SK-N-SH treated with all-trans-retinoic acid at 6 μM for 48 hours (cell line): ENCODE data around the gene AKAP13.

Source experiments
- ATAC-seq: fragments of 200-7000 bp; cut with Tn5 transposase; 3 replicates; pipeline ENCODE4 v1.9.1; 2020; ENCODE audit warnings: mild to moderate bottlenecking, moderate library complexity
- ARNTL ChIP-seq: fragments of 450-650 bp; formaldehyde crosslinking; IDR thresholded peaks from 2 replicates; pipeline ENCODE4 v1.5.0; 2020; ENCODE audit warnings: low read depth, mild to moderate bottlenecking, moderate library complexity, borderline replicate concordance
- BACH2 ChIP-seq: fragments of 250-450 bp; sonication (Bioruptor Pico); IDR thresholded peaks from 2 replicates; pipeline ENCODE4 v1.9.0; 2021; ENCODE audit warnings: mild to moderate bottlenecking, borderline replicate concordance
- CSDC2 ChIP-seq: fragments of 250-450 bp; sonication (Bioruptor Pico); IDR thresholded peaks from 2 replicates; pipeline ENCODE4 v1.5.0; 2020; ENCODE audit warnings: mild to moderate bottlenecking, moderate library complexity
- ESRRG ChIP-seq: fragments of 250-450 bp; sonication (Bioruptor Pico); IDR thresholded peaks from 2 replicates; pipeline ENCODE4 v1.6.1; 2021; ENCODE audit warnings: mild to moderate bottlenecking
- GLIS3 ChIP-seq: fragments of 250-450 bp; sonication (Bioruptor Pico); IDR thresholded peaks from 2 replicates; pipeline ENCODE4 v1.5.0; 2020; ENCODE audit warnings: mild to moderate bottlenecking, moderate library complexity
- ISL1 ChIP-seq: fragments of 250-450 bp; sonication (Bioruptor Pico); IDR thresholded peaks from 2 replicates; pipeline ENCODE4 v2.1.2; 2022; ENCODE audit warnings: mild to moderate bottlenecking, moderate library complexity
- OSR1 ChIP-seq: fragments of 250-450 bp; sonication (Bioruptor Pico); IDR thresholded peaks from 2 replicates; pipeline ENCODE4 v1.8.0; 2022; ENCODE audit warnings: moderate library complexity, mild to moderate bottlenecking, inconsistent platforms
- PPARA ChIP-seq: fragments of 250-450 bp; sonication (Bioruptor Pico); IDR thresholded peaks from 2 replicates; pipeline ENCODE4 v1.5.0; 2020; ENCODE audit warnings: mild to moderate bottlenecking, borderline replicate concordance
- RARB ChIP-seq: fragments of 250-450 bp; sonication (Bioruptor Pico); IDR thresholded peaks from 2 replicates; pipeline ENCODE4 v1.8.0; 2021; ENCODE audit warnings: mild to moderate bottlenecking, moderate library complexity
- SNAI2 ChIP-seq: fragments of 250-450 bp; sonication (Bioruptor Pico); IDR thresholded peaks from 2 replicates; pipeline ENCODE4 v1.5.0; 2020; ENCODE audit warnings: mild to moderate bottlenecking, moderate library complexity
- TCF4 ChIP-seq: fragments of 250-450 bp; sonication (Bioruptor Pico); IDR thresholded peaks from 2 replicates; pipeline ENCODE4 v1.8.0; 2021; ENCODE audit warnings: mild to moderate bottlenecking, moderate library complexity, borderline replicate concordance
- ZFP30 ChIP-seq: fragments of 450-650 bp; formaldehyde crosslinking; IDR thresholded peaks from 2 replicates; pipeline ENCODE4 v1.5.0; 2022; ENCODE audit warnings: mild to moderate bottlenecking, moderate library complexity
- ZNF565 ChIP-seq: fragments of 450-650 bp; formaldehyde crosslinking; conservative IDR thresholded peaks from 2 replicates; pipeline ENCODE4 v1.5.0; 2020; ENCODE audit warnings: low read depth, mild to moderate bottlenecking, moderate library complexity
- ZNF70 ChIP-seq: fragments of 450-650 bp; formaldehyde crosslinking; IDR thresholded peaks from 2 replicates; pipeline ENCODE4 v1.5.0; 2020; ENCODE audit warnings: mild to moderate bottlenecking, moderate library complexity
- TF ChIP-seq, protein P1 (sequence below): fragments of 250-450 bp; sonication (Bioruptor Pico); IDR thresholded peaks from 2 replicates; pipeline ENCODE4 v1.8.0; 2021; ENCODE audit warnings: low read depth, mild to moderate bottlenecking, moderate library complexity, borderline replicate concordance
- TF ChIP-seq, protein P2 (sequence below): fragments of 250-450 bp; sonication (Bioruptor Pico); IDR thresholded peaks from 2 replicates; pipeline ENCODE4 v1.5.1; 2021; ENCODE audit warnings: mild to moderate bottlenecking, moderate library complexity
- TF ChIP-seq, protein P3 (sequence below): fragments of 250-450 bp; sonication (Bioruptor Pico); IDR thresholded peaks from 2 replicates; pipeline ENCODE4 v1.5.1; 2020; ENCODE audit warnings: low read depth, mild to moderate bottlenecking, moderate library complexity
- TF ChIP-seq, protein P4 (sequence below): fragments of 250-450 bp; sonication (Bioruptor Pico); IDR thresholded peaks from 2 replicates; pipeline ENCODE4 v1.8.0; 2020; ENCODE audit warnings: mild to moderate bottlenecking, moderate library complexity, borderline replicate concordance

Gene AKAP13

DNA sequence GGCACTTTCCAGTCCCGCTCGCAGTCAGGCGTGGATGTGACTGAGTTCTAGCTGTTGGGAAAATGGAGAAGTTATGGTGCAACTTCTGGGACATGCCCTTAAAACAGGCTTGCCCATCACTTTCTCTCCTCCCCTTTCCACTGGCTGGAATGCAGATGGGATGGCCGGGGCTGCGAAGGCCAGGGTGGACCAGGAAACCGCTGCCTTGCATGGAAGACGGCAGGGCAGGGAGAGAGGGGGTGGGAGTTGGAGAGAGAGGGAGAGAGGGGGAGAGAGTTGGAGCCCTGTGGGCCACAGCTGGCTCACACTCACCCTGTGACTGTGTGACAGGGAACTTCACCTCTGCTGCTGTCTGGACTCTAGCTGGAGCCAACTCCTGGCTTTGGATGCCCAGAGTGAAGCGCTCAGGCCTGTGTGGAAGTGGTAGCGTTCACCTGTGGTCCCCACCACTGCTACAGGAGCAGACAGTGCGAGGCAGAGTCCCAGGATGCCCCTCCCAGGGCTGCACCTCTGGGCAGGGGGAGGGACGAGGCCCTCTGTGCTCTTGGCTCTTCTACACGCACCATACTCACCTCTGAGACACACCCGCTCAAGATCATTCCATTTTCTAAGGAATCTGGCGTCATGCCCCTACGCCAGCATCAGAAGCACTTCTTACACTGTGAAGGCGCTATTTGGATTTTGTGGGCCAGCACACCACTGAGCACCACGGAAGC lies 377.7 kb downstream of the AKAP13 start (continued):
- TF ChIP-seq, protein P1, sequence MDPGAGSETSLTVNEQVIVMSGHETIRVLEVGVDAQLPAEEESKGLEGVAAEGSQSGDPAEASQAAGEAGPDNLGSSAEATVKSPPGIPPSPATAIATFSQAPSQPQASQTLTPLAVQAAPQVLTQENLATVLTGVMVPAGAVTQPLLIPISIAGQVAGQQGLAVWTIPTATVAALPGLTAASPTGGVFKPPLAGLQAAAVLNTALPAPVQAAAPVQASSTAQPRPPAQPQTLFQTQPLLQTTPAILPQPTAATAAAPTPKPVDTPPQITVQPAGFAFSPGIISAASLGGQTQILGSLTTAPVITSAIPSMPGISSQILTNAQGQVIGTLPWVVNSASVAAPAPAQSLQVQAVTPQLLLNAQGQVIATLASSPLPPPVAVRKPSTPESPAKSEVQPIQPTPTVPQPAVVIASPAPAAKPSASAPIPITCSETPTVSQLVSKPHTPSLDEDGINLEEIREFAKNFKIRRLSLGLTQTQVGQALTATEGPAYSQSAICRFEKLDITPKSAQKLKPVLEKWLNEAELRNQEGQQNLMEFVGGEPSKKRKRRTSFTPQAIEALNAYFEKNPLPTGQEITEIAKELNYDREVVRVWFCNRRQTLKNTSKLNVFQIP (CRISPR knock-in tag) = no peak

DNA sequence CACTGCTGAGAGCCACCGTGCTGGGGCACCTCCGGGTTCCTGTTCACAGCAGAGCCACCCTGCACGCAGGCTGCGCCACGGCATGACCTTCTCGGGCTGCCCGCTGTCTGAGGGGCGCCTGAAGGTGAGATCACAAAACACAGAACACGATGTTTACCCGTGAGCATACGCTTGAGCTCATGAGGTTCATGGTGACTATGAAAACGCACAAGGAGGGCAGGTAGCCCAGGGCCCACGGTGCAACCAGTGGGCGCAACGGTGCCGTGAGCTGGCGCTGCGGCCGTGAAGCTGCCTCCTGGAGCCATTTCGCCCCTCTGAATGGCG lies 378.2 kb downstream of the AKAP13 start:
- TF ChIP-seq, protein P1 (CRISPR knock-in tag) = no peak
- no peak for TF ChIP-seq TCF4 (CRISPR knock-in tag)
- TF ChIP-seq, protein P2, sequence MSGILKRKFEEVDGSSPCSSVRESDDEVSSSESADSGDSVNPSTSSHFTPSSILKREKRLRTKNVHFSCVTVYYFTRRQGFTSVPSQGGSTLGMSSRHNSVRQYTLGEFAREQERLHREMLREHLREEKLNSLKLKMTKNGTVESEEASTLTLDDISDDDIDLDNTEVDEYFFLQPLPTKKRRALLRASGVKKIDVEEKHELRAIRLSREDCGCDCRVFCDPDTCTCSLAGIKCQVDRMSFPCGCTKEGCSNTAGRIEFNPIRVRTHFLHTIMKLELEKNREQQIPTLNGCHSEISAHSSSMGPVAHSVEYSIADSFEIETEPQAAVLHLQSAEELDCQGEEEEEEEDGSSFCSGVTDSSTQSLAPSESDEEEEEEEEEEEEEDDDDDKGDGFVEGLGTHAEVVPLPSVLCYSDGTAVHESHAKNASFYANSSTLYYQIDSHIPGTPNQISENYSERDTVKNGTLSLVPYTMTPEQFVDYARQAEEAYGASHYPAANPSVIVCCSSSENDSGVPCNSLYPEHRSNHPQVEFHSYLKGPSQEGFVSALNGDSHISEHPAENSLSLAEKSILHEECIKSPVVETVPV (CRISPR knock-in tag) = no peak
- no peak for TF ChIP-seq PPARA
- TF ChIP-seq OSR1 (CRISPR knock-in tag) = no peak
- TF ChIP-seq GLIS3 (CRISPR knock-in tag) = no peak
- no peak for TF ChIP-seq ZFP30
- TF ChIP-seq, protein P3, sequence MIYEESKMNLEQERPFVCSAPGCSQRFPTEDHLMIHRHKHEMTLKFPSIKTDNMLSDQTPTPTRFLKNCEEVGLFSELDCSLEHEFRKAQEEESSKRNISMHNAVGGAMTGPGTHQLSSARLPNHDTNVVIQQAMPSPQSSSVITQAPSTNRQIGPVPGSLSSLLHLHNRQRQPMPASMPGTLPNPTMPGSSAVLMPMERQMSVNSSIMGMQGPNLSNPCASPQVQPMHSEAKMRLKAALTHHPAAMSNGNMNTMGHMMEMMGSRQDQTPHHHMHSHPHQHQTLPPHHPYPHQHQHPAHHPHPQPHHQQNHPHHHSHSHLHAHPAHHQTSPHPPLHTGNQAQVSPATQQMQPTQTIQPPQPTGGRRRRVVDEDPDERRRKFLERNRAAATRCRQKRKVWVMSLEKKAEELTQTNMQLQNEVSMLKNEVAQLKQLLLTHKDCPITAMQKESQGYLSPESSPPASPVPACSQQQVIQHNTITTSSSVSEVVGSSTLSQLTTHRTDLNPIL (CRISPR knock-in tag) = no peak
- no peak for TF ChIP-seq BACH2
- TF ChIP-seq ESRRG (CRISPR knock-in tag) = no peak
- TF ChIP-seq RARB (CRISPR knock-in tag) = no peak
- TF ChIP-seq, protein P4, sequence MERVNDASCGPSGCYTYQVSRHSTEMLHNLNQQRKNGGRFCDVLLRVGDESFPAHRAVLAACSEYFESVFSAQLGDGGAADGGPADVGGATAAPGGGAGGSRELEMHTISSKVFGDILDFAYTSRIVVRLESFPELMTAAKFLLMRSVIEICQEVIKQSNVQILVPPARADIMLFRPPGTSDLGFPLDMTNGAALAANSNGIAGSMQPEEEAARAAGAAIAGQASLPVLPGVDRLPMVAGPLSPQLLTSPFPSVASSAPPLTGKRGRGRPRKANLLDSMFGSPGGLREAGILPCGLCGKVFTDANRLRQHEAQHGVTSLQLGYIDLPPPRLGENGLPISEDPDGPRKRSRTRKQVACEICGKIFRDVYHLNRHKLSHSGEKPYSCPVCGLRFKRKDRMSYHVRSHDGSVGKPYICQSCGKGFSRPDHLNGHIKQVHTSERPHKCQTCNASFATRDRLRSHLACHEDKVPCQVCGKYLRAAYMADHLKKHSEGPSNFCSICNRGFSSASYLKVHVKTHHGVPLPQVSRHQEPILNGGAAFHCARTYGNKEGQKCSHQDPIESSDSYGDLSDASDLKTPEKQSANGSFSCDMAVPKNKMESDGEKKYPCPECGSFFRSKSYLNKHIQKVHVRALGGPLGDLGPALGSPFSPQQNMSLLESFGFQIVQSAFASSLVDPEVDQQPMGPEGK (CRISPR knock-in tag) = no peak
- no peak for TF ChIP-seq ZNF565 (CRISPR knock-in tag)
- no peak for TF ChIP-seq CSDC2 (CRISPR knock-in tag)
- no peak for TF ChIP-seq ARNTL (CRISPR knock-in tag)
- no peak for ATAC-seq

DNA sequence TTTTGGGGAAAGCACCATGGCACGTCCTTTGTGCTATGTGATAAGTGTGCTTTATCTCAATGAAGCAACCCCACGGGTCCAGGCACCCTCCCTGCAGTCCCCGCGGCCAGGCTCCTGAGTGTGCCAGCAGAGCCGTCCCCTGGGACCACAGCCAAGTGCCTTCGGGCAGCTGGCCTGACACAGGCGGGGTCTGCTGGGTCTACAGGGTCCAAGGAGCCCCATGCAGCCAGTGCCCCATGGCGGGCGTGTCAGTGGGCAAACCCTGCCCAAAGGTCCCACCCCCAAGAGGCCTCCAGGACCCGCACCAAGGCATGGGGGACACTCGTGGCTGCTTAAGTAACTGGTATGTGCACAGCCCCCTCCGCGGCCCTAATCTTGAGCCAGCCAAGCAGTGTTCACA lies 379.0 kb downstream of the AKAP13 start:
- no peak for ATAC-seq
- TF ChIP-seq TCF4 (CRISPR knock-in tag) = no peak
- TF ChIP-seq GLIS3 (CRISPR knock-in tag) = no peak
- no peak for TF ChIP-seq SNAI2
- no peak for TF ChIP-seq ZFP30
- no peak for TF ChIP-seq PPARA
- TF ChIP-seq, protein P1 (CRISPR knock-in tag) = no peak
- TF ChIP-seq RARB (CRISPR knock-in tag) = no peak
- no peak for TF ChIP-seq OSR1 (CRISPR knock-in tag)
- no peak for TF ChIP-seq ISL1 (CRISPR knock-in tag)
- TF ChIP-seq ESRRG (CRISPR knock-in tag) = no peak
- TF ChIP-seq ZNF565 (CRISPR knock-in tag) = no peak
- TF ChIP-seq BACH2 = no peak
- TF ChIP-seq, protein P4 (CRISPR knock-in tag) = no peak
- no peak for TF ChIP-seq ZNF70 (CRISPR knock-in tag)
- TF ChIP-seq, all 23 proteins: peak for 0
